Muscle layer of duodenum (tissue), 2 donors: ENCODE measurements around the gene GNB1L.
"Not testable (repeated sequence)": the region's sequence is repeated elsewhere in the genome, so short reads cannot be mapped to it uniquely, and the experiment has no call there.

ENCODE experiments used
- H3K27ac ChIP-seq: one replicate; pipeline ENCODE4 v1.7.0; 2013; ENCODE audit warnings: mild to moderate bottlenecking, low read length
- H3K27me3 ChIP-seq: one replicate; pipeline ENCODE4 v1.7.0; 2013; ENCODE audit warnings: low read depth, mild to moderate bottlenecking, control low read depth, low read length
- H3K36me3 ChIP-seq, 2 donors: one replicate each; pipeline ENCODE4 v1.7.0; 2013; ENCODE audit warnings: low read length in 2 of 2, control low read depth in 1 of 2, mild to moderate bottlenecking in 1 of 2; ENCODE audit not compliant: insufficient read depth in 2 of 2, control insufficient read depth in 1 of 2
- H3K4me1 ChIP-seq, 2 donors: one replicate each; pipeline ENCODE4 v1.7.0; 2013; ENCODE audit warnings: low read length in 2 of 2, mild to moderate bottlenecking in 2 of 2, control low read depth in 1 of 2, moderate library complexity in 1 of 2; ENCODE audit not compliant: insufficient read depth in 2 of 2, control insufficient read depth in 1 of 2
- H3K4me3 ChIP-seq, 2 donors: one replicate each; pipeline ENCODE4 v1.7.0; 2013; ENCODE audit warnings: low read length in 2 of 2, low read depth in 1 of 2, mild to moderate bottlenecking in 1 of 2
- H3K9me3 ChIP-seq, 2 donors: one replicate each; pipeline ENCODE4 v1.7.0; 2013; ENCODE audit warnings: low read length in 2 of 2, control low read depth in 1 of 2, mild to moderate bottlenecking in 1 of 2; ENCODE audit not compliant: control insufficient read depth in 1 of 2
- donor health status: healthy.

GNB1L gene

DNA sequence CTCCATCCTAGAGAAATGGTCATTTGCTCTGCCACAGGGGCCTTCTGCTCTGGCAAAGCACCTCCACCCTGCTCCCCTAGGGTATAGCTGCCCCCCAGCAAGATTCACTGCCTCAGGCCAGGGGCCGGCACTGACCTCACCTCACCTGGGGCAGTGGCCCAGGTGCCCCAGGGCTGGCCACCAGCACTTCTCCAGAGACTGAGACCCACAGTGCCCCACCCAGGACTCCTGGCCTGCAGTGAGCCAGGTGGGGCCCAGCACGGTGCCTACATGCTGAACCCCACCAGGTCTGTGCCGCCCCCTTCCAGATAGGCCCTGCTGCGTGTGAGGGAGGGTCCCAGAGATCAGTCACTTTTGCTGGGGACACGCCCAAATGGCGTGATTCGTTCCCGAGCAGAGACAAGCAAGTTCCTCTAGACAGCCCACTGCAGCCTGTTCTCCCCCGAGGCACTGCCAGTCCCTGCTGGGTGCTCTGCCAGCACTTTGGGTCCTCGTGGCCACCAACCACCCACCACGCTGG, 10.8 kb downstream of the GNB1L start:
- no peak overlapping the region for H3K4me3 ChIP-seq
- H3K9me3 ChIP-seq = no peaks in the 10 kb centered on the region
- H3K27ac ChIP-seq = no peak overlapping the region
- H3K4me1 ChIP-seq = no peaks in the 10 kb centered on the region
- H3K36me3 ChIP-seq = peaks cover 0 to 4% of the 10 kb centered on the region in 2 donors
- H3K27me3 ChIP-seq = no peaks in the 10 kb centered on the region

DNA sequence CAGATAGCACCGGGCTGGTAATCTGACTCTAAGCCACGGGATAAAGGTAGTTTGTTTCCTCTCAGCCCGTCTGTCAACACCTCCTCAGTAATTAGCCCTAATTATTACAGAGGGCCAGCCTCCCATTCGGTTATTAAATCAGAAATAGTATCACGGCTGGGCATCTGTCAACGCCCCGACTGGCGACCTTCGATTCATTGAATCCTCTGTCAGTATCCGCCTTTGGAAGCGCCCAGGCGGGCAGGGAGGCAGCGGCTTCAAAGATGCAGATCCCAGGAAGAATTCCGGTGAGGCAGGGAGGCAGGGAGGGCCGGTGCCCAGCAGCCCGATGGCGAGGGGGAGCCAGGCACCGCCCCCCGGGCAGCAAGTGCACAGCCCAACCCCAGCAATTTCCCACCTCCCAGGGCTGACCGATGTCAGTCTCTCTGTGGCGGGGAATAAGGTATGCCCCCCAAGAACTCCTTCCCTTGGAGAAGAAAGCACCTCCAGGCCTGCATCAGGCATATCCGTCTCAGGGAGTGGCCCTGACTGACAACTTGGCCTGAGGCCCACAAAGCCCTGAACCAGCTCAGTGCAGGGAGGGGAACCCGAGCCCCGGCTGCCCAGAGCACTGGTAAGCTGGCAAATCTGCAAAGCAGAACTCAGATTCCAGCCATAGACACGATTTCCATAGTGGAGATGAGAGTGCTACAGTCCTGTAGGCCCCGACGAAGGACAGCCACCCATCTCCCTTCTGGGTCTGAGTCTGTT, 11.4 kb downstream of the GNB1L start:
- no peaks in the 10 kb centered on the region for H3K36me3 ChIP-seq
- no peak overlapping the region for H3K27ac ChIP-seq
- no peaks in the 10 kb centered on the region for H3K9me3 ChIP-seq
- no peaks in the 10 kb centered on the region for H3K4me1 ChIP-seq
- H3K4me3 ChIP-seq = no peak overlapping the region
- no peaks in the 10 kb centered on the region for H3K27me3 ChIP-seq

DNA sequence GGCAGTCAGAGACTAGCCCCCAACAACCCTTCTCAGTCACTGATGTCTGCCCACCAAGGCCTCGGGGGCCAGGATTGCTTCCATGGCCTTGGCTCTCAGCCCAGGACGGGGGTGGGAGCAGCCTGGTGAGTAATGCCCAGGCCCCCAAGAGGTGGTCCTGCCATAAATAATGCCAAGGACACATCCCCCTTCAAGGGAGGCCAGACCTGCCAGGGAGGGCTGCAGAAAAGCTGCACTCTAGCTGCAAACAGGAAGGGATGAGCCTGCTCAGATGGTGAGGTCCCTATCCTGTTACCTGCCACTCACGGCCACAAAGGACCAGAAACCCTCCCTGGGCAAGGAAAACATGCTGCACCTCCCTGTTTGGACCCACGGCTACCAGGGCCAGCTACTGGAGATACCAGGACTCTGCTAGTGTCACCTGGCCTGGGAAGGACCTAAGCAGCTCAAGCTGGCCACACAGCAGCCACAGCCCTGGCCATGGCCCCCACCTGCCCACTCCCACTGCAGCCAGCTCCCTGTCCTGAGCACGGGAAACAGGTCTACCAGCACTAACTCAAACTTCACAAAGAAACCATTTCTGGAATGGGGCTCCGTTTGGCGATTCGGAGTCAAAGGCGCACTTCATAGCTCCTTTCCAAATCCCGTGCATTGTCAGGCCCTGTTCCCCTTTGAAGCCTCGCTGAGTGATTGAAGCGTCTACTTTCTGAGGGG, 12.1 kb downstream of the GNB1L start:
- no peaks in the 10 kb centered on the region for H3K4me1 ChIP-seq
- H3K27ac ChIP-seq = no peak overlapping the region
- H3K27me3 ChIP-seq = no peaks in the 10 kb centered on the region
- H3K9me3 ChIP-seq = no peaks in the 10 kb centered on the region
- no peaks in the 10 kb centered on the region for H3K36me3 ChIP-seq
- H3K4me3 ChIP-seq = no peak overlapping the region

DNA sequence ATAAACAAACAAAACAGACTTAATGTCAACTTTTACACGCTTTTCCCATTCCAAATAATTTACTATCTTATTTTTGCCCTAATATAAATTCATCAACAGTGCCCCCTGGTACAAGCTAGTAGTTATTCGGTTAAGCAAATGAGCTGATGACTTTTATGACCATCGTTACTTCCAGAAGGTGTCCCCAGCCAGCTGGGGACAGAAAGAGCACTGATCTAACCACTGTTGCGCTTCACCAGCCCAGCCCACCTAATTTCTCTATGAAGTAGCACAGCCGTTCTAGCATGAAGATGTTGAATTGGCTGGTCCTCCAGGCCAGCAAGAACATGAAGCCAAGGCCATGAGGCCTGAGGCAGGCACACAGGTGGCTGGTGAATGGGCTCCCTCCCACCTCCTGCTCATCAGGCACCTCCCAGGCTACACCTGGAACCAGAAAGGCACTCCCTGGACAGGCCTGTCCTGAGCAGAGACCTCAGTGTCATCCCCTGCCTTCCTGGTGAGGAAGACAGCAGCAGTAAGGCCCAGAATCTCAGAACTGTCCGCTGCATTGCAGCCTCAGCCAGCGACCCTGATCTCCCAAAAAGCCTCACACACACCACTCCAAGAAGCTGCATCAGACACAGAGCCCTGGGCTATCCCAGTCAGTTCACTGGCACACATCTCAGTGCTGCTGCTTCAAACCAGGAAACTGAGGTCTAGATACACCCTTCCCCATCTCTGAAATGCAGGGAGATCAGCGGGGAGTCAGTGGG, 12.9 kb downstream of the GNB1L start:
- no peak overlapping the region for H3K27ac ChIP-seq
- H3K4me3 ChIP-seq = no peak overlapping the region
- no peaks in the 10 kb centered on the region for H3K36me3 ChIP-seq
- H3K4me1 ChIP-seq = no peaks in the 10 kb centered on the region
- no peaks in the 10 kb centered on the region for H3K27me3 ChIP-seq
- H3K9me3 ChIP-seq = no peaks in the 10 kb centered on the region

DNA sequence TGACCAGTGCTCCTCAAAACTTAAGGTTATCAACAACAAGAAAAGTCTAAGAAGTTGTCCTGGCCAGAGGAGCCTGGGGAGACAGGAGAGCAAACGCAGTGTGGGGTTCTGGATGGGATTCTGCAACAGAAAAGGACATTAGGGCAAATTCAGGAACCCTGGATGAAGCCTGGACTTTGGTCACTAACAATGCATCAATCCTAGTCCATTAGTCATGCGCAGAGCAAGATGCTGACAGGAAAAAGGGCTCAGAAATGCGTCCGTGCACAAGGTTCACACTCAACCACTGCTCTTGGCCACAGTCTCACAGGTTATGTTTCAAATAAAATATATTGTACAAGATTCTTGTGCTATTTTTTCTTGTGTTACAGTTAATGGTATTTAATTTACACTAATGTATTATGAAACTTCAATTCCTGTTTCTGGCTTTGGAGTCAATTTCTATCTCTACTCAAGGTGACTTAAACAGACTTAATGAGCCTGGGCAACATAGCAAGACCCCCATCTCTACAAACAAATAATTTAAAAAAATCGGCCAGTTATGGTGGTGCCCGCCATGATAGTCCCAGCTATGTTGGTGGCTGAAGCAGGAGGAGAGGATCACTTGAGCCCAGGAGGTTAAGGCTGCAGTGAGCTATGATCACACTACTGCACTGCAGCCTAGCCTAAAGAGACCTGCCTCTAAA, 13.6 kb downstream of the GNB1L start:
- no peaks in the 10 kb centered on the region for H3K36me3 ChIP-seq
- no peaks in the 10 kb centered on the region for H3K4me1 ChIP-seq
- no peak overlapping the region for H3K4me3 ChIP-seq
- H3K27me3 ChIP-seq = no peaks in the 10 kb centered on the region
- H3K9me3 ChIP-seq = no peaks in the 10 kb centered on the region
- H3K27ac ChIP-seq = no peak overlapping the region

DNA sequence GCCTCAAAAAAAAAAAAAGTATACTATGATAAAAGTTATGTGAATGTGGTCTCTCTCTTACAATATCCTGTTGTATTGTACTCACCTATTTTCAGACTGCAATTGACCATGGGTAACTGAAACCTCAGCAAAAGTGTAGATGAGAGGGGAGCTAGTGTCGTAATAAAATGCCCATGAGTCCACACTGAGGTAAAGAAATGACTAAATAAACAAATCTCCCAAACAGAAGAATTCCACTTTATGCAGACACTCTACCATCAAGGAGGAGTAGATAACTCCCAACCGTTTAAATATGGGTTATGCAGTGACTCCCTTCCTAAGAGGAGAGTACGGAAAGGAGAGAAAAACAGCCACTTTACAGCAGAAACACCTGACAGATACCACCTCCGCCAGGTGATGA, 14.6 kb downstream of the GNB1L start:
- no peak overlapping the region for H3K4me3 ChIP-seq
- H3K27ac ChIP-seq = no peak overlapping the region
- no peaks in the 10 kb centered on the region for H3K36me3 ChIP-seq

DNA sequence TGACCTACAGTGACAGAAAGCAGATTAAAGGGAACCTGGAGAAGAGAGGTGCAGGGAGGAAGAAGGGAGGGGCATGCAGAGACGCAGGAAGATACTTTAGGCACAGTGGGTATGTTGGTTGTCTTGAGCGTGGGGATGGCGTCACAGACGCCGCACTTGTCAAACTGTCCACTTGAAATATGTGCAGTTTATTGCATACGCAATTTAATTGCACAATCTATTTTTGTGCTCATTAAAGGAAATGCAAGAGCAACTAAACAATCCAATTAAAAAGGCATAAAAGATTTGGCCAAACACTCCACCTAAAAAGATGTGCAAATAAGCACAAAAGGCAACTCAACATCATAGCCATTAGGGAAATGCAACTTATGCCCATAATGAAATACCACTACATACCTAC, 16.8 kb downstream of the GNB1L start:
- H3K36me3 ChIP-seq = no peaks in the 10 kb centered on the region
- H3K9me3 ChIP-seq = no peaks in the 10 kb centered on the region
- no peak overlapping the region for H3K27ac ChIP-seq
- H3K27me3 ChIP-seq = no peaks in the 10 kb centered on the region
- no peak overlapping the region for H3K4me3 ChIP-seq
- no peaks in the 10 kb centered on the region for H3K4me1 ChIP-seq

More for the DNA sequence above, 14.6 kb downstream of the GNB1L start:
- H3K27me3 ChIP-seq = no peaks in the 10 kb centered on the region
- H3K4me1 ChIP-seq = no peaks in the 10 kb centered on the region
- H3K9me3 ChIP-seq = no peaks in the 10 kb centered on the region

DNA sequence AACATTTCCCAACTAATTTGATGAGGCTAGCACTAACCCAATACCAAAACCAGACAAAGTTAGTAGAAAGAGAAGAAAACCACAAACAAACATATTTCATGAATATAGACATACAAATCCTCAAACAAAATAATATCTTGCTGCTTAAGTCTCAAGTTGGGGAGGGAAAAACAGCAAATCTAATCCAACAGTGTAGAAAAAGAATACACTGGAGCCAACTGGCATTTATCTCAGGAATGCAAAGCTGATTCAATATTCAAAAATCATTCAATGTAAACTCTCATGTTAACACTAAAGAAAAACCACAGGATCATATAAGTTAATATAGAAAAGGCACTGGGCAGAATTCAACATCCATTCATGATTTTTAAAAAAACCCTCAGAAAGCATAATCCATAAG, 18.2 kb downstream of the GNB1L start:
- H3K27me3 ChIP-seq = no peaks in the 10 kb centered on the region
- no peaks in the 10 kb centered on the region for H3K9me3 ChIP-seq
- H3K4me1 ChIP-seq = no peaks in the 10 kb centered on the region
- H3K4me3 ChIP-seq = no peak overlapping the region
- H3K36me3 ChIP-seq = no peaks in the 10 kb centered on the region
- H3K27ac ChIP-seq = no peak overlapping the region

DNA sequence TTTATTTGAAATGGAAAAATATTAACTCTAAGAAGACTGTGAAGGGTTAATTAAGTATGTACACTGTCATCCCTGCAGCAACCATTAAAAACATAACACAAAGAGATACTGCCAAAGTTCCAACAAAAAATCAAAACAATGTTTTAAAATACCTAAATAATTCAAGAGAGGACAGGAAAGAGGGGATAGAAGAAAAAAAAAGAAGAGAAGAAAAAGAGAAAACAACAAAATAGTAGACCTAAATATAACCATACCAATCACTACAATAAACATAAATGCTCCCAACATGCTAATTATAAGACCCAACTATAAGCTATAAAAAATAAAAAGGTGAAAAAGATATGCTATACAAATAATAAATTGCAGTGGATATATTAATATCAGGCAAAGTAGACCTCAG, 20.1 kb downstream of the GNB1L start:
- Histone ChIP-seq H3K9me3 (no peaks in the 10 kb centered on the region), H3K27me3 (no peaks in the 10 kb centered on the region), H3K27ac (no peak overlapping the region), H3K4me3 (no peak overlapping the region), H3K4me1 (no peaks in the 10 kb centered on the region), H3K36me3 (no peaks in the 10 kb centered on the region)

DNA sequence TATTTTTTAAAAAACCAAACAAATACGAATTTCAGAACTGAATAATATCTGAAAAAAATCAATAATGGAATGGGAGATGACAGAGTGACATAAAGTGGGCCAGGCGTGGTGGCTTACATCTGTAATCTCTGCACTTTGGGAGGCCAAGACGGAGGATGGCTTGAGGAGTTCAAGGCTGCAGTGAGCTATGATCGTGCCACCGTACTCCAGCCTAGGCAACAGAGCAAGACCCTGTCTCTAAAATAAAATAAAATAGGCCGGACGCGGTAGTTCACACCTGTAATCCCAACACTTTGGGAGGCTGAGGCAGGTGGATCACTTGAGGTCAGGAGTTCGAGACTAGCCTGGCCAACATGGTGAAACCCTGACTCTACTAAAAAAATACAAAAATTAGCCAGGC, 21.3 kb downstream of the GNB1L start:
- not testable (repeated sequence) for H3K36me3 ChIP-seq, H3K4me3 ChIP-seq, H3K9me3 ChIP-seq, H3K27ac ChIP-seq, H3K4me1 ChIP-seq, H3K27me3 ChIP-seq
